Esophagus mucosa (tissue), 1 donor: Measurements from ENCODE around the gene RUNX1. TPM values are rescaled to one million over a fixed set of nuclear protein-coding genes. Genes with fewer than 3 reads are reported as not detected.

Experiments
- ATAC-seq: fragments of 200-7000 bp; cut with Tn5 transposase; one replicate; pipeline ENCODE4 v1.9.1; 2020
- total RNA-seq: library from RNA; stranded (reverse); gene quantifications from one replicate; pipeline ENCODE4 v1.2.4, GENCODE V29; 2023
- donor health status: DM: yes; HTN: yes; CAD: no.

RUNX1 gene
- 18.3 TPM for total RNA-seq

- ATAC-seq, result peak; percentile 19
Measured at GRCh38 chr21:35048706-35049617, at the start of gene RUNX1. Gene RUNX1, minus strand, starts transcription at chr21:35049302.

- ATAC-seq, result no peak
Measured at GRCh38 chr21:35097525-35097924, 48.4 kb upstream of the RUNX1 start.

- no peak for ATAC-seq
Measured at GRCh38 chr21:35096959-35097358, 47.9 kb upstream of the RUNX1 start.

GRCh38 chr21:35095859-35096291 lies 46.8 kb upstream of the RUNX1 start:
- no peak for ATAC-seq

- ATAC-seq, result no peak
Measured at GRCh38 chr21:35093514-35093913, 44.4 kb upstream of the RUNX1 start.

GRCh38 chr21:35091496-35091895 lies 42.4 kb upstream of the RUNX1 start:
- ATAC-seq, result peak; percentile 26

GRCh38 chr21:35090403-35090802 lies 41.3 kb upstream of the RUNX1 start:
- ATAC-seq, result no peak

GRCh38 chr21:35088319-35088771 lies 39.2 kb upstream of the RUNX1 start:
- no peak for ATAC-seq

GRCh38 chr21:35086357-35086756 lies 37.3 kb upstream of the RUNX1 start:
- peak; percentile 67 for ATAC-seq

- ATAC-seq, result peak; percentile 25
Measured at GRCh38 chr21:35084869-35085268, 35.8 kb upstream of the RUNX1 start.

GRCh38 chr21:35083246-35083645 lies 34.1 kb upstream of the RUNX1 start:
- ATAC-seq, result no peak

GRCh38 chr21:35081861-35082260 lies 32.8 kb upstream of the RUNX1 start:
- no peak for ATAC-seq

- ATAC-seq, result no peak
Measured at GRCh38 chr21:35079181-35079580, 30.1 kb upstream of the RUNX1 start.

GRCh38 chr21:35077975-35078374 lies 28.9 kb upstream of the RUNX1 start:
- no peak for ATAC-seq

- no peak for ATAC-seq
Measured at GRCh38 chr21:35077466-35077865, 28.4 kb upstream of the RUNX1 start.

GRCh38 chr21:35075546-35075945 lies 26.4 kb upstream of the RUNX1 start:
- no peak for ATAC-seq

- no peak for ATAC-seq
Measured at GRCh38 chr21:35072960-35073359, 23.9 kb upstream of the RUNX1 start.

- ATAC-seq, result no peak
Measured at GRCh38 chr21:35072557-35072956, 23.5 kb upstream of the RUNX1 start.

GRCh38 chr21:35071347-35071746 lies 22.2 kb upstream of the RUNX1 start:
- no peak for ATAC-seq

- ATAC-seq, result no peak
Measured at GRCh38 chr21:35070436-35070835, 21.3 kb upstream of the RUNX1 start.

- no peak for ATAC-seq
Measured at GRCh38 chr21:35066824-35067223, 17.7 kb upstream of the RUNX1 start.

GRCh38 chr21:35063428-35064172 lies 14.5 kb upstream of the RUNX1 start:
- ATAC-seq, result peak; percentile 85

GRCh38 chr21:35062016-35062415 lies 12.9 kb upstream of the RUNX1 start:
- no peak for ATAC-seq

- no peak for ATAC-seq
Measured at GRCh38 chr21:35059742-35060141, 10.6 kb upstream of the RUNX1 start.
